GM21619 (cell line): ENCODE data around the gene RNF151.
A peak's percentile ranks its signal among the peaks of the same experiment; 100 is the strongest.

Experiments used
- ATAC-seq: cut with Tn5 transposase; IDR thresholded peaks from one replicate; pipeline ENCODE4 v1.9.1; 2021; ENCODE audit not compliant: unreplicated experiment

Gene RNF151

GRCh38 chr16:1991135-1991551 lies 24.5 kb downstream of the RNF151 start:
- ATAC-seq, result peak; percentile 40

GRCh38 chr16:1991588-1991947 lies 24.9 kb downstream of the RNF151 start:
- ATAC-seq, result no peak

GRCh38 chr16:1991948-1992703 lies 25.5 kb downstream of the RNF151 start:
- peak; percentile 37 for ATAC-seq

GRCh38 chr16:1992704-1993317 lies 26.2 kb downstream of the RNF151 start:
- no peak for ATAC-seq

GRCh38 chr16:1993731-1994131 lies 27.1 kb downstream of the RNF151 start:
- ATAC-seq, result no peak

- no peak for ATAC-seq
These were observed 31.1 kb downstream of the RNF151 start for GRCh38 chr16:1997494-1998359.

- no peak for ATAC-seq
These were observed 31.7 kb downstream of the RNF151 start for GRCh38 chr16:1998360-1998835.

GRCh38 chr16:1998852-1999801 lies 32.5 kb downstream of the RNF151 start:
- ATAC-seq, result no peak

GRCh38 chr16:1999866-2000514 lies 33.3 kb downstream of the RNF151 start:
- no peak for ATAC-seq

- no peak for ATAC-seq
These were observed 34.4 kb downstream of the RNF151 start for GRCh38 chr16:2001035-2001434.

- no peak for ATAC-seq
These were observed 35.0 kb downstream of the RNF151 start for GRCh38 chr16:2001456-2002355.

- ATAC-seq, result no peak
These were observed 36.0 kb downstream of the RNF151 start for GRCh38 chr16:2002406-2003230.

- no peak for ATAC-seq
These were observed 36.7 kb downstream of the RNF151 start for GRCh38 chr16:2003231-2003826.

- ATAC-seq, result no peak
These were observed 37.4 kb downstream of the RNF151 start for GRCh38 chr16:2003827-2004641.

- no peak for ATAC-seq
These were observed 38.3 kb downstream of the RNF151 start for GRCh38 chr16:2004795-2005517.

- no peak for ATAC-seq
These were observed 39.0 kb downstream of the RNF151 start for GRCh38 chr16:2005646-2006045.
